K562 (cell line): ENCODE data around the gene VPS37D. TPM values are rescaled to one million over a fixed set of nuclear protein-coding genes. Genes with fewer than 3 reads are reported as not detected.

ENCODE experiments used
- CREB1 ChIP-seq, 2 experiments: sonication (generic) in 1 of 2; formaldehyde crosslinking in 1 of 2; IDR thresholded peaks; 2 replicates each; pipeline versions ENCODE4 v1.6.1 to v1.8.0; 2012 to 2022; ENCODE audit warnings: inconsistent platforms in 1 of 2, mild to moderate bottlenecking in 1 of 2, missing genetic modification reagents in 1 of 2, moderate library complexity in 1 of 2
- CREBBP ChIP-seq: IDR thresholded peaks from one replicate; pipeline ENCODE4 v1.6.1; 2012; ENCODE audit warnings: low read depth, mild to moderate bottlenecking, control low read depth, inconsistent platforms, low read length
- FOXK2 ChIP-seq, 2 experiments: fragments of 450-650 bp; IDR thresholded peaks in 1 of 2; conservative IDR thresholded peaks in 1 of 2; 2 replicates each; pipeline ENCODE4 v1.6.1; 2016; ENCODE audit warnings: low read depth in 2 of 2, mild to moderate bottlenecking in 1 of 2
- JUN ChIP-seq, 2 experiments: sonication (generic) in 1 of 2; formaldehyde crosslinking in 1 of 2; IDR thresholded peaks; 2 replicates each; pipeline versions ENCODE4 v1.6.1 to v1.8.0; 2012 to 2022; ENCODE audit warnings: borderline replicate concordance in 2 of 2, mild to moderate bottlenecking in 2 of 2, improper control_type of control experiment in 1 of 2, low read depth in 1 of 2, low read length in 1 of 2, missing genetic modification reagents in 1 of 2
- KAT7 ChIP-seq: sonication (generic); formaldehyde crosslinking; IDR thresholded peaks from 2 replicates; pipeline ENCODE4 v1.8.0; 2022; ENCODE audit warnings: missing genetic modification reagents, mild to moderate bottlenecking, borderline replicate concordance
- MAFG ChIP-seq: fragments of 450-650 bp; conservative IDR thresholded peaks from 2 replicates; pipeline ENCODE4 v1.6.1; 2016; ENCODE audit warnings: missing genetic modification characterization, missing compliant biosample characterization
- MITF ChIP-seq: IDR thresholded peaks from 2 replicates; pipeline ENCODE4 v1.6.1; 2014; ENCODE audit warnings: antibody characterized with exemption
- NR3C1 ChIP-seq: sonication (generic); formaldehyde crosslinking; IDR thresholded peaks from 2 replicates; pipeline ENCODE4 v1.8.1; 2022; ENCODE audit warnings: missing genetic modification reagents
- NRF1 ChIP-seq, 2 experiments: fragments of 450-650 bp; IDR thresholded peaks in 1 of 2; conservative IDR thresholded peaks in 1 of 2; 2 replicates each; pipeline ENCODE4 v1.6.1; 2014; ENCODE audit warnings: mild to moderate bottlenecking in 2 of 2
- POLR3G ChIP-seq: IDR thresholded peaks from 2 replicates; pipeline ENCODE4 v1.6.1; 2011; ENCODE audit not compliant: insufficient read length, insufficient replicate concordance; ENCODE audit errors: extremely low read depth
- SMARCE1 ChIP-seq: fragments of 450-650 bp; IDR thresholded peaks from 2 replicates; pipeline ENCODE4 v1.7.1; 2016; ENCODE audit warnings: mild to moderate bottlenecking
- ZEB2 ChIP-seq: fragments of 450-650 bp; IDR thresholded peaks from 2 replicates; pipeline ENCODE4 v1.6.1; 2016
- ZNF592 ChIP-seq: fragments of 450-650 bp; IDR thresholded peaks from 2 replicates; pipeline ENCODE4 v1.6.1; 2017; ENCODE audit warnings: antibody characterized with exemption, mild to moderate bottlenecking
- polyA plus RNA-seq, 8 experiments: library from polyadenylated mRNA; depleted of rRNA in 4 of 8; stranded (reverse) in 5 of 8; unstranded in 3 of 8; fragments of >200 nt; fragmentation: Nextera tagmentation in 2 of 8; fragmentation: Illumina TruSeq in 1 of 8; extraction: Ambion mirVana in 2 of 8; extraction: Trizol in 1 of 8; gene quantifications; 2 replicates each; pipeline versions ENCODE4 v1.2.1 to v1.2.3, GENCODE V29; 2011 to 2014; ENCODE audit warnings: inconsistent platforms in 1 of 8, missing spikeins in 1 of 8
- total RNA-seq, 7 experiments: library from RNA; depleted of rRNA in 6 of 7; stranded (reverse); fragments of >200 nt in 6 of 7; fragmentation: Illumina TruSeq in 2 of 7; extraction: Trizol in 2 of 7; gene quantifications; 2 replicates each; pipeline versions ENCODE4 v1.2.1 to v1.2.3, GENCODE V29; 2011 to 2021; ENCODE audit warnings: low replicate concordance in 1 of 7

The VPS37D gene
- total and polyA plus RNA-seq, 9 of the 15 experiments (the other 6 are each of a cell fraction or from before 2014, with no cell fraction given), result 0.25 to 2.3 (median 1.0) TPM; not detected in 3

GRCh38 chr7:73706126-73707044, 38.8 kb downstream of the VPS37D start (continued):
- TF ChIP-seq KAT7 (CRISPR knock-in tag), result peak; percentile 49; the same call in 1 of the 2 replicates
- TF ChIP-seq FOXK2 (conservative IDR thresholded peaks at IDR 0.05 in 1 of 2, IDR thresholded peaks at IDR 0.05 in 1 of 2; ENCODE audit: low read depth in 2 of 2), result no peak
- no peak for TF ChIP-seq POLR3G
- TF ChIP-seq NR3C1 (CRISPR knock-in tag), result no peak
- peak; percentile 41; the same call in 1 of the 2 replicates for TF ChIP-seq CREB1 (IDR thresholded peaks at IDR 0.05)
- TF ChIP-seq CREB1 (CRISPR knock-in tag; IDR thresholded peaks at IDR 0.05), result peak; percentile 61; the same call in 1 of the 2 replicates
- peak; percentile 73 for TF ChIP-seq MAFG (tag)
- peak; percentile 58; the same call in 1 of the 2 replicates for TF ChIP-seq ZEB2
- peak; percentile 66 for TF ChIP-seq SMARCE1
- no peak for TF ChIP-seq MITF
- TF ChIP-seq CREBBP, result no peak
- TF ChIP-seq NRF1 (conservative IDR thresholded peaks at IDR 0.05 in 1 of 2, IDR thresholded peaks at IDR 0.05 in 1 of 2), result 0 out of 4 replicates have a peak, but pooled peaks of 1 of the 2 experiments have one; percentile 21
- peak; percentile 77 for TF ChIP-seq JUN (IDR thresholded peaks at IDR 0.05; ENCODE audit: borderline replicate concordance, low read depth, low read length)
- TF ChIP-seq JUN (CRISPR knock-in tag; IDR thresholded peaks at IDR 0.05; ENCODE audit: borderline replicate concordance), result no peak
- TF ChIP-seq ZNF592, result peak; percentile 64
